ENCODE results near the gene PTGFRN. TPM values are rescaled to one million over a fixed set of nuclear protein-coding genes. Genes with fewer than 3 reads are reported as not detected.

The PTGFRN gene
- total RNA-seq, 2 experiments from 2014 or later = not detected

GRCh38 chr1:116908820-116909511 lies 750 bp upstream of the PTGFRN start:
- no peaks in the 10 kb centered on the region for H3K9me3 ChIP-seq (ENCODE audit: low read length)
- TF ChIP-seq EZH2phosphoT487 (IDR thresholded peaks at IDR 0.05; ENCODE audit: borderline replicate concordance, low read depth, low read length) (no peak), CTCF (conservative IDR thresholded peaks at IDR 0.05; ENCODE audit: low read length) (no peak)
- no peak overlapping the region for H2AFZ ChIP-seq (ENCODE audit: low read length)
- ChIA-PET CTCF (ENCODE audit: unreplicated experiment) (no interaction called here), POLR2A (no interaction called here)
- H3K4me2 ChIP-seq (ENCODE audit: low read length) = no peak overlapping the region
- H3K36me3 ChIP-seq (ENCODE audit: insufficient read depth, low read length) = no peaks in the 10 kb centered on the region
- no peaks in the 10 kb centered on the region for H3K9me2 ChIP-seq (ENCODE audit: insufficient read depth, low read length)
- H3K79me2 ChIP-seq (ENCODE audit: insufficient read depth, low read depth, low read length) = no peaks in the 10 kb centered on the region
- H4K20me1 ChIP-seq (ENCODE audit: insufficient read depth, low read length) = no peaks in the 10 kb centered on the region
- DNase-seq (ENCODE audit: low spot score) = no peak
- intact Hi-C loops (cut with micrococcal nuclease; ENCODE audit: unreplicated experiment) = no loop called here
- no TSS peak for BruUV-seq (replicated peaks)
- no peaks in the 10 kb centered on the region for H3K4me1 ChIP-seq (ENCODE audit: insufficient read depth, low read length, poor library complexity, severe bottlenecking)
- no peak overlapping the region for H3K4me3 ChIP-seq (ENCODE audit: low read depth, low read length, poor library complexity, severe bottlenecking)
- H3K27ac ChIP-seq (ENCODE audit: low read depth, low read length, poor library complexity, severe bottlenecking) = no peak overlapping the region

GRCh38 chr1:116910379-116911187 lies 867 bp downstream of the PTGFRN start:
- POLR2A ChIA-PET = no interaction called here
- H3K9me2 ChIP-seq (ENCODE audit: insufficient read depth, low read length) = no peaks in the 10 kb centered on the region

More at GRCh38 chr1:116910379-116911187, 867 bp downstream of the PTGFRN start:
- Histone ChIP-seq H3K36me3 (ENCODE audit: insufficient read depth, low read length) (no peaks in the 10 kb centered on the region), H3K4me3 (ENCODE audit: low read depth, low read length, poor library complexity, severe bottlenecking) (no peak overlapping the region), H4K20me1 (ENCODE audit: insufficient read depth, low read length) (no peaks in the 10 kb centered on the region), H3K79me2 (ENCODE audit: insufficient read depth, low read depth, low read length) (no peaks in the 10 kb centered on the region), H3K4me1 (ENCODE audit: insufficient read depth, low read length, poor library complexity, severe bottlenecking) (no peaks in the 10 kb centered on the region), H3K27ac (ENCODE audit: low read depth, low read length, poor library complexity, severe bottlenecking) (no peak overlapping the region), H3K4me2 (ENCODE audit: low read length) (no peak overlapping the region), H3K9me3 (ENCODE audit: low read length) (no peaks in the 10 kb centered on the region), H2AFZ (ENCODE audit: low read length) (no peak overlapping the region)
- CTCF ChIA-PET (ENCODE audit: unreplicated experiment) = no interaction called here
- TF ChIP-seq CTCF (conservative IDR thresholded peaks at IDR 0.05; ENCODE audit: low read length) (no peak), EZH2phosphoT487 (IDR thresholded peaks at IDR 0.05; ENCODE audit: borderline replicate concordance, low read depth, low read length) (no peak)
- no TSS peak for BruUV-seq (replicated peaks)
- intact Hi-C loops (cut with micrococcal nuclease; ENCODE audit: unreplicated experiment) = no loop called here
- no peak for DNase-seq (ENCODE audit: low spot score)
